ENCODE measurements around the gene SLC5A8. TPM values are rescaled to one million over a fixed set of nuclear protein-coding genes. Genes with fewer than 3 reads are reported as not detected.

The SLC5A8 gene
- total and polyA plus RNA-seq, 2 experiments from 2014 or later: 0.10 TPM

DNA sequence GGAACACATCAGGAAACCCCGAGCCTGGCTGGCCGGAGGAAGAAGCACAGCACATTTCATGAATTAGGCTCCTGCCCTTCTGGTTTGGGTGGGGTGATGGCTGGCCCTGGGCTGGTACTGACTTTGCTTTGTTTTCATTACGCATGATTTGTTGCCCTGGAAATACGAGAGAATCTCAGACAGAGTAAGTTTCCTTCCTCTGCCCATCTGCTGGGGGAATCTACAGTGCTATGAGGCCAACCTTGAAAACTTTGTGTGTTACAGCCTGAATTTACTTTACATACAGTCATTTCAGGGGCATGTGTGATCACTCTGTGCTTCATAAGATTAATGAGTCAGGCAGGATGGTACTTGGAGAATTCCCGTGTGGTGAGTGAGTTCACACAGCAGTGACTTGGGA, 20.5 kb upstream of the SLC5A8 start (continued):
- TF ChIP-seq, protein P1, sequence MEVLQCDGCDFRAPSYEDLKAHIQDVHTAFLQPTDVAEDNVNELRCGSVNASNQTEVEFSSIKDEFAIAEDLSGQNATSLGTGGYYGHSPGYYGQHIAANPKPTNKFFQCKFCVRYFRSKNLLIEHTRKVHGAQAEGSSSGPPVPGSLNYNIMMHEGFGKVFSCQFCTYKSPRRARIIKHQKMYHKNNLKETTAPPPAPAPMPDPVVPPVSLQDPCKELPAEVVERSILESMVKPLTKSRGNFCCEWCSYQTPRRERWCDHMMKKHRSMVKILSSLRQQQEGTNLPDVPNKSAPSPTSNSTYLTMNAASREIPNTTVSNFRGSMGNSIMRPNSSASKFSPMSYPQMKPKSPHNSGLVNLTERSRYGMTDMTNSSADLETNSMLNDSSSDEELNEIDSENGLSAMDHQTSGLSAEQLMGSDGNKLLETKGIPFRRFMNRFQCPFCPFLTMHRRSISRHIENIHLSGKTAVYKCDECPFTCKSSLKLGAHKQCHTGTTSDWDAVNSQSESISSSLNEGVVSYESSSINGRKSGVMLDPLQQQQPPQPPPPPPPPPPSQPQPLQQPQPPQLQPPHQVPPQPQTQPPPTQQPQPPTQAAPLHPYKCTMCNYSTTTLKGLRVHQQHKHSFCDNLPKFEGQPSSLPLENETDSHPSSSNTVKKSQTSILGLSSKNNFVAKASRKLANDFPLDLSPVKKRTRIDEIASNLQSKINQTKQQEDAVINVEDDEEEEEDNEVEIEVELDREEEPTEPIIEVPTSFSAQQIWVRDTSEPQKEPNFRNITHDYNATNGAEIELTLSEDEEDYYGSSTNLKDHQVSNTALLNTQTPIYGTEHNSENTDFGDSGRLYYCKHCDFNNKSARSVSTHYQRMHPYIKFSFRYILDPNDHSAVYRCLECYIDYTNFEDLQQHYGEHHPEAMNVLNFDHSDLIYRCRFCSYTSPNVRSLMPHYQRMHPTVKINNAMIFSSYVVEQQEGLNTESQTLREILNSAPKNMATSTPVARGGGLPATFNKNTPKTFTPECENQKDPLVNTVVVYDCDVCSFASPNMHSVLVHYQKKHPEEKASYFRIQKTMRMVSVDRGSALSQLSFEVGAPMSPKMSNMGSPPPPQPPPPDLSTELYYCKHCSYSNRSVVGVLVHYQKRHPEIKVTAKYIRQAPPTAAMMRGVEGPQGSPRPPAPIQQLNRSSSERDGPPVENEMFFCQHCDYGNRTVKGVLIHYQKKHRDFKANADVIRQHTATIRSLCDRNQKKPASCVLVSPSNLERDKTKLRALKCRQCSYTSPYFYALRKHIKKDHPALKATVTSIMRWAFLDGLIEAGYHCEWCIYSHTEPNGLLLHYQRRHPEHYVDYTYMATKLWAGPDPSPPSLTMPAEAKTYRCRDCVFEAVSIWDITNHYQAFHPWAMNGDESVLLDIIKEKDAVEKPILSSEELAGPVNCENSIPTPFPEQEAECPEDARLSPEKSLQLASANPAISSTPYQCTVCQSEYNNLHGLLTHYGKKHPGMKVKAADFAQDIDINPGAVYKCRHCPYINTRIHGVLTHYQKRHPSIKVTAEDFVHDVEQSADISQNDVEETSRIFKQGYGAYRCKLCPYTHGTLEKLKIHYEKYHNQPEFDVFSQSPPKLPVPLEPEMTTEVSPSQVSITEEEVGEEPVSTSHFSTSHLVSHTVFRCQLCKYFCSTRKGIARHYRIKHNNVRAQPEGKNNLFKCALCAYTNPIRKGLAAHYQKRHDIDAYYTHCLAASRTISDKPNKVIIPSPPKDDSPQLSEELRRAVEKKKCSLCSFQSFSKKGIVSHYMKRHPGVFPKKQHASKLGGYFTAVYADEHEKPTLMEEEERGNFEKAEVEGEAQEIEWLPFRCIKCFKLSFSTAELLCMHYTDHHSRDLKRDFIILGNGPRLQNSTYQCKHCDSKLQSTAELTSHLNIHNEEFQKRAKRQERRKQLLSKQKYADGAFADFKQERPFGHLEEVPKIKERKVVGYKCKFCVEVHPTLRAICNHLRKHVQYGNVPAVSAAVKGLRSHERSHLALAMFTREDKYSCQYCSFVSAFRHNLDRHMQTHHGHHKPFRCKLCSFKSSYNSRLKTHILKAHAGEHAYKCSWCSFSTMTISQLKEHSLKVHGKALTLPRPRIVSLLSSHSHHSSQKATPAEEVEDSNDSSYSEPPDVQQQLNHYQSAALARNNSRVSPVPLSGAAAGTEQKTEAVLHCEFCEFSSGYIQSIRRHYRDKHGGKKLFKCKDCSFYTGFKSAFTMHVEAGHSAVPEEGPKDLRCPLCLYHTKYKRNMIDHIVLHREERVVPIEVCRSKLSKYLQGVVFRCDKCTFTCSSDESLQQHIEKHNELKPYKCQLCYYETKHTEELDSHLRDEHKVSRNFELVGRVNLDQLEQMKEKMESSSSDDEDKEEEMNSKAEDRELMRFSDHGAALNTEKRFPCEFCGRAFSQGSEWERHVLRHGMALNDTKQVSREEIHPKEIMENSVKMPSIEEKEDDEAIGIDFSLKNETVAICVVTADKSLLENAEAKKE (CRISPR knock-in tag; IDR thresholded peaks at IDR 0.05): no peak
- no peak for TF ChIP-seq ZNF331 (CRISPR knock-in tag; IDR thresholded peaks at IDR 0.05; ENCODE audit: low read depth)
- TF ChIP-seq CREB1 (CRISPR knock-in tag; IDR thresholded peaks at IDR 0.05; ENCODE audit: low read depth): no peak
- TF ChIP-seq JUNB (IDR thresholded peaks at IDR 0.05; ENCODE audit: unreplicated experiment): no peak
- no peak for TF ChIP-seq ZNF114 (CRISPR knock-in tag; IDR thresholded peaks at IDR 0.05)

DNA sequence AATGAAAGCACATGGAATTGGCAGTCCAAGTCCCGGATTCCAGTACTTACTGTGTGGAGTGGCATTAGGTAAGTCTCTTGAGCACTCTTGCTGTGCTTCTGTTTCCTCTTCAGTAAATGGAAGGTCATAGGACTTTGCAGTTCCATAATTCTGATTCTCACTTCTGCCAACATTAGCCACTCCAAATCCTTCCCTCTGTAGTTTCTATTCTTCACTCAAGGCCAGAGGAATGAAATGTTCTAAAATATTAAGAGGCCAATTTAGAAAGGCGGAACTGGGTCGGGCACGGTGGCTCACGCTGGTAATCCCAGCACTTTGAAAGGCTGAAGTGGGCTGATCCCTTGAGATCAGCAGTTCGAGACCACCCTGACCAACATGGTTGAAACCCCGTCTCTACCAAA, 19.8 kb upstream of the SLC5A8 start:
- no peaks in the 10 kb centered on the region for H3K9me3 Mint-ChIP-seq
- no peak overlapping the region; the same call in 1 of the 2 replicates for H2AFZ ChIP-seq
- no peaks in the 10 kb centered on the region for H3K36me3 ChIP-seq (ENCODE audit: insufficient read depth)
- ATAC-seq (no peak), DNase-seq (ENCODE audit: low spot score) (no peak)
- no peaks in the 10 kb centered on the region for H3F3A ChIP-seq (replicated peaks; ENCODE audit: low read depth)
- H3K79me2 ChIP-seq (replicated peaks; ENCODE audit: insufficient read depth): no peaks in the 10 kb centered on the region
- peaks cover 6% of the 10 kb centered on the region for H3K27me3 Mint-ChIP-seq (ENCODE audit: insufficient read depth, low read depth, poor library complexity)
- H4K20me1 ChIP-seq (replicated peaks; ENCODE audit: insufficient read depth): no peaks in the 10 kb centered on the region
- no peak overlapping the region for H3K4me3 Mint-ChIP-seq
- no peak overlapping the region for H3K4me3 ChIP-seq
- no peaks in the 10 kb centered on the region for H3K36me3 Mint-ChIP-seq (ENCODE audit: low read depth)
- no peaks in the 10 kb centered on the region for H3K27me3 ChIP-seq (ENCODE audit: insufficient read depth)
- no peak overlapping the region for H3K27ac Mint-ChIP-seq
- no peak overlapping the region for H3K27ac ChIP-seq (ENCODE audit: low read depth)
- H3K4me1 Mint-ChIP-seq: no peaks in the 10 kb centered on the region
- no peaks in the 10 kb centered on the region for H3K4me1 ChIP-seq (ENCODE audit: insufficient read depth)
- no peak overlapping the region for H3K4me2 ChIP-seq
- no peaks in the 10 kb centered on the region for H3K9me2 ChIP-seq (ENCODE audit: insufficient read depth)
- TF ChIP-seq JUNB (IDR thresholded peaks at IDR 0.05; ENCODE audit: unreplicated experiment): no peak
- no peak for TF ChIP-seq EZH2phosphoT487 (IDR thresholded peaks at IDR 0.05; ENCODE audit: unreplicated experiment)
- no peak for TF ChIP-seq STAT1 (IDR thresholded peaks at IDR 0.05; ENCODE audit: unreplicated experiment)
- no peak for TF ChIP-seq EZH2 (IDR thresholded peaks at IDR 0.05; ENCODE audit: low read depth, unreplicated experiment)
- no peak for TF ChIP-seq ZNF331 (CRISPR knock-in tag; IDR thresholded peaks at IDR 0.05; ENCODE audit: low read depth)
- TF ChIP-seq, protein P2, sequence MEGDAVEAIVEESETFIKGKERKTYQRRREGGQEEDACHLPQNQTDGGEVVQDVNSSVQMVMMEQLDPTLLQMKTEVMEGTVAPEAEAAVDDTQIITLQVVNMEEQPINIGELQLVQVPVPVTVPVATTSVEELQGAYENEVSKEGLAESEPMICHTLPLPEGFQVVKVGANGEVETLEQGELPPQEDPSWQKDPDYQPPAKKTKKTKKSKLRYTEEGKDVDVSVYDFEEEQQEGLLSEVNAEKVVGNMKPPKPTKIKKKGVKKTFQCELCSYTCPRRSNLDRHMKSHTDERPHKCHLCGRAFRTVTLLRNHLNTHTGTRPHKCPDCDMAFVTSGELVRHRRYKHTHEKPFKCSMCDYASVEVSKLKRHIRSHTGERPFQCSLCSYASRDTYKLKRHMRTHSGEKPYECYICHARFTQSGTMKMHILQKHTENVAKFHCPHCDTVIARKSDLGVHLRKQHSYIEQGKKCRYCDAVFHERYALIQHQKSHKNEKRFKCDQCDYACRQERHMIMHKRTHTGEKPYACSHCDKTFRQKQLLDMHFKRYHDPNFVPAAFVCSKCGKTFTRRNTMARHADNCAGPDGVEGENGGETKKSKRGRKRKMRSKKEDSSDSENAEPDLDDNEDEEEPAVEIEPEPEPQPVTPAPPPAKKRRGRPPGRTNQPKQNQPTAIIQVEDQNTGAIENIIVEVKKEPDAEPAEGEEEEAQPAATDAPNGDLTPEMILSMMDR (conservative IDR thresholded peaks at IDR 0.05; ENCODE audit: low read depth in 2 of 2): no peak
- no peak for TF ChIP-seq POLR2AphosphoS5 (IDR thresholded peaks at IDR 0.05; ENCODE audit: low read depth)
- TF ChIP-seq, protein P3, sequence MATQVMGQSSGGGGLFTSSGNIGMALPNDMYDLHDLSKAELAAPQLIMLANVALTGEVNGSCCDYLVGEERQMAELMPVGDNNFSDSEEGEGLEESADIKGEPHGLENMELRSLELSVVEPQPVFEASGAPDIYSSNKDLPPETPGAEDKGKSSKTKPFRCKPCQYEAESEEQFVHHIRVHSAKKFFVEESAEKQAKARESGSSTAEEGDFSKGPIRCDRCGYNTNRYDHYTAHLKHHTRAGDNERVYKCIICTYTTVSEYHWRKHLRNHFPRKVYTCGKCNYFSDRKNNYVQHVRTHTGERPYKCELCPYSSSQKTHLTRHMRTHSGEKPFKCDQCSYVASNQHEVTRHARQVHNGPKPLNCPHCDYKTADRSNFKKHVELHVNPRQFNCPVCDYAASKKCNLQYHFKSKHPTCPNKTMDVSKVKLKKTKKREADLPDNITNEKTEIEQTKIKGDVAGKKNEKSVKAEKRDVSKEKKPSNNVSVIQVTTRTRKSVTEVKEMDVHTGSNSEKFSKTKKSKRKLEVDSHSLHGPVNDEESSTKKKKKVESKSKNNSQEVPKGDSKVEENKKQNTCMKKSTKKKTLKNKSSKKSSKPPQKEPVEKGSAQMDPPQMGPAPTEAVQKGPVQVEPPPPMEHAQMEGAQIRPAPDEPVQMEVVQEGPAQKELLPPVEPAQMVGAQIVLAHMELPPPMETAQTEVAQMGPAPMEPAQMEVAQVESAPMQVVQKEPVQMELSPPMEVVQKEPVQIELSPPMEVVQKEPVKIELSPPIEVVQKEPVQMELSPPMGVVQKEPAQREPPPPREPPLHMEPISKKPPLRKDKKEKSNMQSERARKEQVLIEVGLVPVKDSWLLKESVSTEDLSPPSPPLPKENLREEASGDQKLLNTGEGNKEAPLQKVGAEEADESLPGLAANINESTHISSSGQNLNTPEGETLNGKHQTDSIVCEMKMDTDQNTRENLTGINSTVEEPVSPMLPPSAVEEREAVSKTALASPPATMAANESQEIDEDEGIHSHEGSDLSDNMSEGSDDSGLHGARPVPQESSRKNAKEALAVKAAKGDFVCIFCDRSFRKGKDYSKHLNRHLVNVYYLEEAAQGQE (IDR thresholded peaks at IDR 0.05; ENCODE audit: unreplicated experiment): no peak
- no peak for TF ChIP-seq NANOG (IDR thresholded peaks at IDR 0.05; ENCODE audit: borderline replicate concordance)
- no peak for TF ChIP-seq ZNF114 (CRISPR knock-in tag; IDR thresholded peaks at IDR 0.05)
- TF ChIP-seq, protein P4, sequence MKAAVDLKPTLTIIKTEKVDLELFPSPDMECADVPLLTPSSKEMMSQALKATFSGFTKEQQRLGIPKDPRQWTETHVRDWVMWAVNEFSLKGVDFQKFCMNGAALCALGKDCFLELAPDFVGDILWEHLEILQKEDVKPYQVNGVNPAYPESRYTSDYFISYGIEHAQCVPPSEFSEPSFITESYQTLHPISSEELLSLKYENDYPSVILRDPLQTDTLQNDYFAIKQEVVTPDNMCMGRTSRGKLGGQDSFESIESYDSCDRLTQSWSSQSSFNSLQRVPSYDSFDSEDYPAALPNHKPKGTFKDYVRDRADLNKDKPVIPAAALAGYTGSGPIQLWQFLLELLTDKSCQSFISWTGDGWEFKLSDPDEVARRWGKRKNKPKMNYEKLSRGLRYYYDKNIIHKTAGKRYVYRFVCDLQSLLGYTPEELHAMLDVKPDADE (IDR thresholded peaks at IDR 0.05): no peak
- no peak for TF ChIP-seq CREB1 (CRISPR knock-in tag; IDR thresholded peaks at IDR 0.05; ENCODE audit: low read depth)
